Heart right ventricle (tissue), 16 donors: Measurements from ENCODE around the gene UBQLN1. TPM values are rescaled to one million over a fixed set of nuclear protein-coding genes. Genes with fewer than 3 reads are reported as not detected.
"Not testable (repeated sequence)": the region's sequence is repeated elsewhere in the genome, so short reads cannot be mapped to it uniquely, and the experiment has no call there.

Experiments
- ATAC-seq, 8 donors: fragments of 200-7000 bp; cut with Tn5 transposase; one replicate each; pipeline ENCODE4 v1.9.1; 2020; ENCODE audit warnings: mild to moderate bottlenecking in 8 of 8, moderate library complexity in 8 of 8, moderate number of reproducible peaks in 1 of 8
- DNase-seq, 2 donors: peaks; one replicate each; pipeline ENCODE4 v3.0.0-alpha.2; 2020
- H3K27ac ChIP-seq, 10 donors: fragments of 200-600 bp; sonication (generic) in 2 of 10; one replicate each; pipeline versions ENCODE4 v1.5.0 to v1.8.0; 2020 to 2022; ENCODE audit warnings: mild to moderate bottlenecking in 3 of 10
- H3K27me3 ChIP-seq, 7 donors: fragments of 200-600 bp; one replicate each; pipeline ENCODE4 v1.8.0; 2021 to 2022; ENCODE audit warnings: mild to moderate bottlenecking in 2 of 7
- H3K36me3 ChIP-seq, 9 donors: fragments of 200-600 bp; sonication (generic) in 1 of 9; one replicate each; pipeline versions ENCODE4 v1.5.0 to v1.8.0; 2020 to 2022; ENCODE audit warnings: mild to moderate bottlenecking in 2 of 9
- H3K4me1 ChIP-seq, 9 donors: fragments of 200-600 bp; sonication (generic) in 1 of 9; one replicate each; pipeline versions ENCODE4 v1.5.0 to v1.8.0; 2020 to 2022; ENCODE audit warnings: mild to moderate bottlenecking in 4 of 9
- H3K4me3 ChIP-seq, 10 donors: fragments of 200-600 bp; sonication (generic) in 2 of 10; one replicate each; pipeline versions ENCODE4 v1.5.0 to v1.8.0; 2020 to 2022; ENCODE audit warnings: mild to moderate bottlenecking in 7 of 10, moderate library complexity in 2 of 10
- H3K9me3 ChIP-seq, 11 donors: fragments of 200-600 bp in 10 of 11; sonication (generic) in 2 of 11; one replicate each; pipeline versions ENCODE4 v1.5.0 to v1.8.0; 2013 to 2022; ENCODE audit warnings: mild to moderate bottlenecking in 2 of 11, control low read depth in 1 of 11, moderate library complexity in 1 of 11
- CTCF ChIP-seq, 9 donors: fragments of 200-600 bp; sonication (generic) in 2 of 9; IDR thresholded peaks; one replicate each; pipeline versions ENCODE4 v1.5.0 to v1.8.0; 2021 to 2022; ENCODE audit warnings: antibody characterized with exemption in 9 of 9, mild to moderate bottlenecking in 5 of 9, moderate library complexity in 1 of 9
- WGBS, 2 donors: extraction: QIAGEN DNeasy Blood & Tissue Kit; methylation state at CpG; one replicate each; pipeline ENCODE4 v1.1.7; 2013; ENCODE audit warnings: inconsistent platforms in 1 of 2; 5-methylcytosine and 5-hydroxymethylcytosine counted together
- intact Hi-C, 10 donors: fragments of 100-400 bp; cut with DNase I; formaldehyde crosslinking; loops; one replicate each; pipeline versions ENCODE4 v1.11.1 to v1.14.2; 2022
- polyA plus RNA-seq, 2 donors: library from polyadenylated mRNA; stranded (reverse); fragments of 200-250 nt; gene quantifications; one replicate each; pipeline ENCODE4 v1.2.3, GENCODE V29; 2013
- total RNA-seq, 10 donors: library from RNA; stranded (reverse); fragmentation: NEBNext Ultra II Directional in 3 of 10; extraction: Animal tissue kit (Norgen Biotek cat#: 25700) in 3 of 10; gene quantifications; one replicate each; pipeline versions ENCODE4 v1.2.1 to v1.2.4, GENCODE V29; 2021 to 2023
- donor health status: Arrhythmogenic right ventricular cardiomyopathy.
- donor health status: ischemic (EF 13 %, LVEDD 7.1; RV severe dilation, severe dysfunction).
- donor health status: healthy with polysubstance abuse.
- donor health status: DM: no; HTN: yes; CAD: no.
- donor health status: DM: no; HTN: no; CAD: no.
- donor health status: ischemic (EF 25% LVEDD 6.9; RV normal size, moderate dysfunction).
- donor health status: ischemic (EF 25% LVEDD 5.7; RV mildly dilated, moderate dysfunction).
- donor health status: healthy.
- donor health status: DM: yes; HTN: yes; CAD: no.
- donor health status: Ischemic cardiomyopathy.
- donor health status: ischemic (EF 35%, LVEDD 5.7; RV mildly dilated, moderate dysfunction).
- donor health status: nonischemic (EF 11% LVEDD 7.7; RV severe dilation, severe dysfunction).
- donor health status: DM: yes; HTN: yes; CAD: no.
- donor health status: PGD.
- donor health status: ischemic (EF 29% LVEDD 5.4; RV normal size, mild dysfunction).
- donor health status: nonischemic (EF 23%, LVEDD 6.1; RV moderate dilation, normal function).

Gene UBQLN1
- total and polyA plus RNA-seq, 12 donors = 20.2 to 123 (median 92.6) TPM

GRCh38 chr9:83620841-83621636 lies 86.7 kb downstream of the UBQLN1 start:
- Histone ChIP-seq H3K4me1 (peaks cover 0 to 21% (median 9%) of the 10 kb centered on the region in 9 donors), H3K36me3 (no peaks in the 10 kb centered on the region), H3K9me3 (no peaks in the 10 kb centered on the region), H3K27ac (no peak overlapping the region), H3K4me3 (no peak overlapping the region), H3K27me3 (no peaks in the 10 kb centered on the region)
- intact Hi-C loops = loop anchor here (2.0 to 10.0 kb wide), 7 partner anchors 28 to 304 kb away; partner anchors contain the start of genes UBQLN1 (in 4 of the 10) and KIF27 (in 1 of the 10)
- TF ChIP-seq CTCF (IDR thresholded peaks at IDR 0.05) = peak; percentile 29 to 80 (median 71)
- DNase-seq (peak in 1 of 2 donors; percentile 16), ATAC-seq (peak in 4 of 8 donors; percentile 24 to 54 (median 40))
- 17 to 23% methylated on average over 7 of the region's 7 CpGs for WGBS, 2 donors

GRCh38 chr9:83617299-83617698 lies 90.5 kb downstream of the UBQLN1 start:
- H3K4me3 ChIP-seq = no peak overlapping the region
- H3K36me3 ChIP-seq = no peaks in the 10 kb centered on the region
- DNase-seq (no peak), ATAC-seq (no peak)
- H3K4me1 ChIP-seq = peaks cover 0 to 8% (median 0%) of the 10 kb centered on the region in 9 donors
- H3K9me3 ChIP-seq = no peaks in the 10 kb centered on the region
- TF ChIP-seq CTCF (IDR thresholded peaks at IDR 0.05) = no peak
- 87 to 89% methylated on average over 1 of the region's 1 CpG for WGBS, 2 donors
- H3K27me3 ChIP-seq = no peaks in the 10 kb centered on the region
- H3K27ac ChIP-seq = no peak overlapping the region
- intact Hi-C loops = loop anchor here in 1 of 10 donors (10.0 kb wide), 1 partner anchor 288 kb away; no protein-coding TSS in a partner anchor

- ATAC-seq = not testable (repeated sequence)
- 93 to 98% methylated on average over 3 of the region's 3 CpGs for WGBS, 2 donors
These were observed 94.5 kb downstream of the UBQLN1 start for GRCh38 chr9:83613298-83613697.

More at GRCh38 chr9:83613298-83613697, 94.5 kb downstream of the UBQLN1 start:
- H3K27ac ChIP-seq, DNase-seq, H3K4me3 ChIP-seq, H3K9me3 ChIP-seq, H3K4me1 ChIP-seq, H3K36me3 ChIP-seq: not testable (repeated sequence)
- intact Hi-C loops = loop anchor here in 1 of 10 donors (10.0 kb wide), 1 partner anchor 292 kb away; no protein-coding TSS in a partner anchor
- H3K27me3 ChIP-seq = peaks cover 0 to 11% (median 0%) of the 10 kb centered on the region in 7 donors

Other genes with a start within 250 kb of the UBQLN1 start
- 100 to 1,000 TPM in 6 of 10 donors, 10 to 100 TPM in 4; 60.5 to 145 (median 113) TPM for gene FRMD3, start 169.6 kb downstream of the UBQLN1 start, total RNA-seq
- 10 to 100 TPM; 23.1 to 67.5 TPM for gene FRMD3, start 169.6 kb downstream of the UBQLN1 start, polyA plus RNA-seq
- gene IDNK, start 84.8 kb downstream of the UBQLN1 start, total RNA-seq = 1 to 10 TPM; 2.2 to 7.5 (median 4.2) TPM
- 1 to 10 TPM; 2.2 to 4.2 TPM for gene IDNK, start 84.8 kb downstream of the UBQLN1 start, polyA plus RNA-seq
- 10 to 100 TPM; 13.2 to 25.0 (median 19.9) TPM for gene GKAP1, start 109.8 kb upstream of the UBQLN1 start, total RNA-seq
- gene GKAP1, start 109.8 kb upstream of the UBQLN1 start, polyA plus RNA-seq = 10 to 100 TPM; 18.2 to 24.0 TPM
- gene KIF27, start 213.5 kb upstream of the UBQLN1 start, total RNA-seq = 1 to 10 TPM; 2.1 to 6.3 (median 3.2) TPM
- gene KIF27, start 213.5 kb upstream of the UBQLN1 start, polyA plus RNA-seq = 1 to 10 TPM in 1 of 2 donors, under 1 TPM in 1; 0.57 to 1.9 TPM